ENCODE measurements around the gene ASRGL1.
A peak's percentile ranks its signal among the peaks of the same experiment; 100 is the strongest.

ASRGL1 gene

GRCh38 chr11:62406034-62406433 lies 68.8 kb downstream of the ASRGL1 start:
- Mint-ChIP-seq H3K27ac (no peak overlapping the region), H3K4me1 (peaks cover 23% of the 10 kb centered on the region), H3K36me3 (ENCODE audit: low read depth) (no peaks in the 10 kb centered on the region), H3K4me3 (no peak overlapping the region), H3K27me3 (no peaks in the 10 kb centered on the region), H3K9me3 (no peaks in the 10 kb centered on the region)
- no peak for DNase-seq
- ATAC-seq: no peak

GRCh38 chr11:62409831-62410230 lies 72.6 kb downstream of the ASRGL1 start:
- no peak overlapping the region for H3K27ac Mint-ChIP-seq

GRCh38 chr11:62410972-62411371 lies 73.7 kb downstream of the ASRGL1 start:
- no peaks in the 10 kb centered on the region for H3K4me1 Mint-ChIP-seq
- no peak overlapping the region for H3K4me3 Mint-ChIP-seq
- no peaks in the 10 kb centered on the region for H3K36me3 Mint-ChIP-seq (ENCODE audit: low read depth)
- H3K27ac Mint-ChIP-seq: no peak overlapping the region
- H3K27me3 Mint-ChIP-seq: no peaks in the 10 kb centered on the region
- no peaks in the 10 kb centered on the region for H3K9me3 Mint-ChIP-seq
- ATAC-seq (no peak), DNase-seq (no peak)

More at GRCh38 chr11:62409831-62410230, 72.6 kb downstream of the ASRGL1 start:
- Mint-ChIP-seq H3K36me3 (ENCODE audit: low read depth) (no peaks in the 10 kb centered on the region), H3K27me3 (no peaks in the 10 kb centered on the region), H3K4me1 (no peaks in the 10 kb centered on the region), H3K4me3 (no peak overlapping the region), H3K9me3 (no peaks in the 10 kb centered on the region)
- no peak for DNase-seq
- no peak for ATAC-seq

GRCh38 chr11:62411524-62411923 lies 74.3 kb downstream of the ASRGL1 start:
- Mint-ChIP-seq H3K4me1 (no peaks in the 10 kb centered on the region), H3K9me3 (no peaks in the 10 kb centered on the region), H3K27me3 (no peaks in the 10 kb centered on the region), H3K36me3 (ENCODE audit: low read depth) (no peaks in the 10 kb centered on the region), H3K27ac (no peak overlapping the region), H3K4me3 (no peak overlapping the region)
- DNase-seq (no peak), ATAC-seq (no peak)

GRCh38 chr11:62413060-62413696 lies 75.9 kb downstream of the ASRGL1 start:
- Mint-ChIP-seq H3K36me3 (ENCODE audit: low read depth) (no peaks in the 10 kb centered on the region), H3K27ac (no peak overlapping the region), H3K27me3 (no peaks in the 10 kb centered on the region), H3K9me3 (no peaks in the 10 kb centered on the region), H3K4me3 (no peak overlapping the region), H3K4me1 (no peaks in the 10 kb centered on the region)
- DNase-seq (no peak), ATAC-seq (no peak)

- no peak overlapping the region for H3K27ac Mint-ChIP-seq
- no peak overlapping the region for H3K4me3 Mint-ChIP-seq
- no peaks in the 10 kb centered on the region for H3K9me3 Mint-ChIP-seq
- H3K36me3 Mint-ChIP-seq (ENCODE audit: low read depth): no peaks in the 10 kb centered on the region
- ATAC-seq (no peak), DNase-seq (no peak)
- H3K4me1 Mint-ChIP-seq: no peaks in the 10 kb centered on the region
- H3K27me3 Mint-ChIP-seq: no peaks in the 10 kb centered on the region
Measured at GRCh38 chr11:62416596-62416995, 79.3 kb downstream of the ASRGL1 start.

GRCh38 chr11:62418136-62418535 lies 80.9 kb downstream of the ASRGL1 start:
- DNase-seq (no peak), ATAC-seq (no peak)
- Mint-ChIP-seq H3K4me3 (no peak overlapping the region), H3K9me3 (no peaks in the 10 kb centered on the region), H3K4me1 (no peaks in the 10 kb centered on the region), H3K27ac (no peak overlapping the region), H3K27me3 (no peaks in the 10 kb centered on the region), H3K36me3 (ENCODE audit: low read depth) (no peaks in the 10 kb centered on the region)

GRCh38 chr11:62418733-62419132 lies 81.5 kb downstream of the ASRGL1 start, which contains the start of gene SCGB1A1:
Gene SCGB1A1, plus strand, starts transcription at chr11:62419033. Its CDS starts 63 bp downstream, at chr11:62419096.
- Mint-ChIP-seq H3K36me3 (ENCODE audit: low read depth) (no peaks in the 10 kb centered on the region), H3K27ac (no peak within 1 kb of the TSS), H3K27me3 (peaks cover 6% of the 10 kb centered on the region), H3K9me3 (no peaks in the 10 kb centered on the region), H3K4me3 (no peak within 1 kb of the TSS), H3K4me1 (no peaks in the 10 kb centered on the region)
- DNase-seq: no peak
- no peak for ATAC-seq

- no peaks in the 10 kb centered on the region for H3K36me3 Mint-ChIP-seq (ENCODE audit: low read depth)
- DNase-seq: no peak
- H3K9me3 Mint-ChIP-seq: no peaks in the 10 kb centered on the region
- H3K27ac Mint-ChIP-seq: no peak overlapping the region
- no peak overlapping the region for H3K4me3 Mint-ChIP-seq
- no peaks in the 10 kb centered on the region for H3K4me1 Mint-ChIP-seq
- ATAC-seq: no peak
- H3K27me3 Mint-ChIP-seq: peaks cover 6% of the 10 kb centered on the region
Measured at GRCh38 chr11:62419314-62419929, 82.2 kb downstream of the ASRGL1 start.

GRCh38 chr11:62419943-62420342 lies 82.7 kb downstream of the ASRGL1 start:
- ATAC-seq (no peak), DNase-seq (no peak)
- Mint-ChIP-seq H3K4me3 (no peak overlapping the region), H3K4me1 (peaks cover 2% of the 10 kb centered on the region), H3K27ac (no peak overlapping the region), H3K27me3 (peaks cover 6% of the 10 kb centered on the region), H3K9me3 (no peaks in the 10 kb centered on the region), H3K36me3 (ENCODE audit: low read depth) (no peaks in the 10 kb centered on the region)

GRCh38 chr11:62420882-62421281 lies 83.6 kb downstream of the ASRGL1 start:
- Mint-ChIP-seq H3K27ac (no peak overlapping the region), H3K4me3 (no peak overlapping the region), H3K4me1 (peaks cover 2% of the 10 kb centered on the region), H3K27me3 (peaks cover 6% of the 10 kb centered on the region), H3K9me3 (no peaks in the 10 kb centered on the region), H3K36me3 (ENCODE audit: low read depth) (no peaks in the 10 kb centered on the region)
- ATAC-seq (no peak), DNase-seq (no peak)

GRCh38 chr11:62421996-62422395 lies 84.7 kb downstream of the ASRGL1 start:
- H3K9me3 Mint-ChIP-seq: no peaks in the 10 kb centered on the region
- no peak overlapping the region for H3K27ac Mint-ChIP-seq
- no peak overlapping the region for H3K4me3 Mint-ChIP-seq
- peaks cover 11% of the 10 kb centered on the region for H3K4me1 Mint-ChIP-seq
- no peak for DNase-seq
- H3K27me3 Mint-ChIP-seq: peaks cover 6% of the 10 kb centered on the region
- no peaks in the 10 kb centered on the region for H3K36me3 Mint-ChIP-seq (ENCODE audit: low read depth)
- no peak for ATAC-seq

GRCh38 chr11:62423012-62423411 lies 85.8 kb downstream of the ASRGL1 start:
- Mint-ChIP-seq H3K27ac (no peak overlapping the region), H3K36me3 (ENCODE audit: low read depth) (no peaks in the 10 kb centered on the region), H3K27me3 (peaks cover 6% of the 10 kb centered on the region), H3K4me3 (no peak overlapping the region), H3K9me3 (no peaks in the 10 kb centered on the region), H3K4me1 (peaks cover 21% of the 10 kb centered on the region)
- no peak for DNase-seq
- no peak for ATAC-seq

- Mint-ChIP-seq H3K4me3 (peak overlapping the region; percentile 63), H3K9me3 (no peaks in the 10 kb centered on the region), H3K27me3 (peaks cover 6% of the 10 kb centered on the region), H3K4me1 (peaks cover 50% of the 10 kb centered on the region), H3K36me3 (ENCODE audit: low read depth) (no peaks in the 10 kb centered on the region), H3K27ac (peak overlapping the region; percentile 94)
- ATAC-seq (peak; percentile 74), DNase-seq (peak; percentile 16)
Measured at GRCh38 chr11:62427630-62428233, 90.5 kb downstream of the ASRGL1 start.

GRCh38 chr11:62428871-62429560 lies 91.8 kb downstream of the ASRGL1 start:
- Mint-ChIP-seq H3K27me3 (no peaks in the 10 kb centered on the region), H3K27ac (no peak overlapping the region), H3K4me3 (no peak overlapping the region)

More at GRCh38 chr11:62428871-62429560, 91.8 kb downstream of the ASRGL1 start:
- Mint-ChIP-seq H3K9me3 (no peaks in the 10 kb centered on the region), H3K4me1 (peaks cover 61% of the 10 kb centered on the region), H3K36me3 (ENCODE audit: low read depth) (no peaks in the 10 kb centered on the region)
- no peak for ATAC-seq
- DNase-seq: no peak
